Spleen (tissue), 7 donors: Measurements from ENCODE around the gene HPSE2.

ENCODE experiments used
- CTCF ChIP-seq, 11 experiments: fragments of 200-600 bp in 7 of 11; fragments of 450-650 bp in 4 of 11; sonication (generic) in 4 of 11; IDR thresholded peaks in 8 of 11; conservative IDR thresholded peaks in 3 of 11; 1 replicate in 7 of 11; 2 replicates in 4 of 11; pipeline versions ENCODE4 v1.4.0 to v1.8.0; 2016 to 2021; ENCODE audit warnings: antibody characterized with exemption in 11 of 11, inconsistent platforms in 4 of 11, mild to moderate bottlenecking in 1 of 11
- POLR2AphosphoS5 ChIP-seq, 3 donors: sonication (generic); formaldehyde crosslinking; IDR thresholded peaks; one replicate each; pipeline ENCODE4 v1.5.1; 2017; ENCODE audit warnings: antibody characterized with exemption in 3 of 3
- donor health status: DM: no; HTN: no; CAD: no; lungs with moderate emphysema.
- donor health status: DM: no; HTN: no; CAD: no.
- donor health status: DM: no; HTN: no; CAD: no.

DNA sequence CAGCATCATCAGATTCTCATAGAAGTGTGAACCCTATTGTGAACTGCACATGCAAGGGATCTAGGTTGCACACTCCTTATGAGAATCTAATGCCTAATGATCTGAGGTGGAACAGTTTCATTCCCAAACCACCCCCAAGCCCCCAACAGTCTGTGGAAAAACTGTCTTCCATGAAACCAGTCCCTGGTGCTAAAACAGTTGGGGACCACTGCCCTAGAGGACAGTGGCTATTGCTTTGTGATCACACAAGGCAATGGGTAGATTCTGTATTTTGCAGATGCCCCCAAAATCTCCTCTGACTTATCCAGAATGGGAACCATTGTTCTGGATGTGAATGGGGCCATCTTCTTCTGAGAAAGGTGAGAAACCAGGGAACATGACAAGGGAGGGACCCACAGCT, 757.8 kb downstream of the HPSE2 start:
- TF ChIP-seq POLR2AphosphoS5 (IDR thresholded peaks at IDR 0.05) = no peak
- no peak for TF ChIP-seq CTCF (IDR thresholded peaks at IDR 0.05 in 8 of 11, conservative IDR thresholded peaks at IDR 0.05 in 3 of 11)
